ENCODE results near the gene PTPRO.

DNA sequence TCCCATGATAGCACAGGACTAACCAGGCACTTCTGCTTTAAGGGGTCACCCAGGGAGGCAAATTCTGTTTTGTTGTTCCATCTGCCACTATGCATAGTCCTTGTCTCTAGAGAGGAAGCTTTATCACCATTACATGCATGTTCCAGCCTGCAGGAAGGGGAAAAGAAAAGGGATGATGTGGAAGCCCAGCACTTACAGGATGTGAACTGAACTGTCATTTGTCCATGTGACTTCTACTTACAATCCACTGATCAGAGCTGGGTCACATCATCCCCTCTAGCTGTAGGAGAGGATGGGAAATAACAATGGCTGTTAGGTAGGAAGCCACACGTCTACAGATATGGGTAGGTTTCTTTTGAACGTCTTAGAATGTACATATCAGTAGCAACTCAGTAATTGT is 203.1 kb downstream of the PTPRO start:
- TF ChIP-seq CTCF (IDR thresholded peaks at IDR 0.05) (no peak), POLR2A (IDR thresholded peaks at IDR 0.05) (no peak)
